Measurements from ENCODE around the gene ALOX12B. TPM values are rescaled to one million over a fixed set of nuclear protein-coding genes. Genes with fewer than 3 reads are reported as not detected.
"Not testable (repeated sequence)": the region's sequence is repeated elsewhere in the genome, so short reads cannot be mapped to it uniquely, and the experiment has no call there.

ALOX12B gene
- total RNA-seq, 1 donor, result not detected

DNA sequence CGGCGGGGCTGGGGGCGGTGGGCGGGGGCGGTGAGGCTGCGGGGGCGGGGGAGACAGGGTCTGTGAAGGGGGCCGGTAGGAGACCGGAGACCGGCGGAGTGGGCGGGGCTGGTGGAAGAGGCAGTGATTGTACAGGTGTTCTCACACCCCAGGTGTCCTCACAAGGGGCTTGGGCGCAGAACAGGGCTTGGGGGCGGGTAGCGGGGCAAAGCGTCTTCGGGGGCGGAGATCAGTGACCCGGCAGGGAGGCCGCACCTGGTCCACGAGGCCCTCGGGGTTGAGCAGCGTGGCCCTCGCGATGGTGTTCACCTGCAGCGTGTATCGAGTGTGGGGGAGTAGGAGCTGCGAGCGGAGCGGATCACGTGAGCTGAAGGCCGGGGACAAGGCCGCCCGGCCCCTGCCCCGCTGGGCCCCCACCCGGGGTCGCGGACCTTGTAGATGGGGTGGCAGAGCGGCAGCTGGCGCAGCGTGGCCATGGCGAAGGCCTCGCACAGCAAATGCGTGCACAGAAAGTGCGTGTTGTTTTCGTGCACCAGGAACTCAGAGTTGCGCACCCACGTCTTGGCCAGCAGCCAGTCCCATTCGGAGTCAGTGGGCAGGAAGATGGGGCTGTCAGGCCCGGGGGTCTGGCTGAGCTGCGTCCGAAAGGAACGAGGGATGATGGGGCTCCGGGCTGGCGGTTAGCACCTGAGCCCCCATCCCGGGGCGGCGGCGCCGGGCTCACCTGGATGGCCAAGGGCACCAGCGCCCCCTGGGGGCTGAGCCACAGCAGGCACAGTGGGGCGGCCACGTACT is 22.3 kb upstream of the ALOX12B start:
- TF ChIP-seq, protein P1, sequence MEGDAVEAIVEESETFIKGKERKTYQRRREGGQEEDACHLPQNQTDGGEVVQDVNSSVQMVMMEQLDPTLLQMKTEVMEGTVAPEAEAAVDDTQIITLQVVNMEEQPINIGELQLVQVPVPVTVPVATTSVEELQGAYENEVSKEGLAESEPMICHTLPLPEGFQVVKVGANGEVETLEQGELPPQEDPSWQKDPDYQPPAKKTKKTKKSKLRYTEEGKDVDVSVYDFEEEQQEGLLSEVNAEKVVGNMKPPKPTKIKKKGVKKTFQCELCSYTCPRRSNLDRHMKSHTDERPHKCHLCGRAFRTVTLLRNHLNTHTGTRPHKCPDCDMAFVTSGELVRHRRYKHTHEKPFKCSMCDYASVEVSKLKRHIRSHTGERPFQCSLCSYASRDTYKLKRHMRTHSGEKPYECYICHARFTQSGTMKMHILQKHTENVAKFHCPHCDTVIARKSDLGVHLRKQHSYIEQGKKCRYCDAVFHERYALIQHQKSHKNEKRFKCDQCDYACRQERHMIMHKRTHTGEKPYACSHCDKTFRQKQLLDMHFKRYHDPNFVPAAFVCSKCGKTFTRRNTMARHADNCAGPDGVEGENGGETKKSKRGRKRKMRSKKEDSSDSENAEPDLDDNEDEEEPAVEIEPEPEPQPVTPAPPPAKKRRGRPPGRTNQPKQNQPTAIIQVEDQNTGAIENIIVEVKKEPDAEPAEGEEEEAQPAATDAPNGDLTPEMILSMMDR (IDR thresholded peaks at IDR 0.05; ENCODE audit: insufficient read depth, low read length), result peak; percentile 68
- DNase-seq (ENCODE audit: low read depth), result peak; percentile 19
- H3K4me3 ChIP-seq (ENCODE audit: low read depth, low read length), result peak overlapping the region; percentile 31

DNA sequence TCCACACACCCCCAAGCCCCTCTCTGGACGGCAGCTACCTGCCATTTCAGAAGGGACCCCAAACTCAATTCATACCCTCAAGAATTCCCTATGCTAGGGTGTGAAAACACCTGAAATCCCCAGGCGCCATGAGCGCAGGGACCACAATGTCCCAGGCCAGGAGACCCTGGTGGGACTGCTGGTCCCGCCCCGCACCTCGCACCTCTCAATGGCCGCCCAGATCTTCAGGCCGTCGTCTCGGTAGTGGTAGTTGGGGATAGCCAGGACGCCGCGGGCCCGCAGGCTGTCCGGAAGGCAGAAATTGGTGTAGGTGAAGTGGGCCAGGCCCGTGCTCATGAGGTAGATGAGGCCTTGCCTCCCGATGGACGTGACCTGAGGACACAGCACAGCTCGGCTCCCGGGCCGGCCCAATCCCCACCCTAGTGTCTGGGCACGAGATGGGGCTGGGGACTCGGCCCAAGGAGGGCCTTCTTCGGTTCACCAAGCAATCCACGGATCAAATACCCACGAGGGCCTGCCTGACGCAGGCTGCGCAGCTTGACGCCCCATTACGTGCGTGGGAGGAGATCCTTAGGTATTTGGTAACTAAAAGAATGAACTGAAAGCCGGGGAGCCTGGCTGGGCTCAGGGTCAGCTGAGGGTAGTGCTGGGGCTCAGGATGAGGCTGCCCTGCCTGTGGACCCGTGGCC is 21.6 kb upstream of the ALOX12B start:
- TF ChIP-seq, protein P1 (IDR thresholded peaks at IDR 0.05; ENCODE audit: insufficient read depth, low read length), result no peak
- no peak overlapping the region for H3K4me3 ChIP-seq (ENCODE audit: low read depth, low read length)
- no peak for DNase-seq (ENCODE audit: low read depth)

DNA sequence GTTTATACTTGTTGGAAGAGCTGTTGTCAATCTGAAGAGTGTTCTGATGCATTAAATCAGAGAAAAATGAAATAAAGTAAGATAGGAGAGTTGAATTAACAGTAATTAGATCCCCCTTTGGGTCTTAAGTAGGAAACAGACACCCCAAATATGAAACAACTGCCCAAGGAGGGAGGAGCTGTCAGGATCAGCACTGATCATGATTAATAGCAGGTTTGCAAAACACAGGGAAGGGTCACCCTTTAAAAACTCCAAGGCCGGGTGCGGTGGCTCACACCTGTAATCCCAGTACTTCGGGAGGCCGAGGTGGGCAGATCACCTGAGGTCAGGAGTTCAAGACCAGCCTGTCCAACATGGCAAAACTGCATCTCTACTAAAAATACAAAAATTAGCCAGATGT is 19.5 kb upstream of the ALOX12B start:
- DNase-seq (ENCODE audit: low read depth); H3K4me3 ChIP-seq (ENCODE audit: low read depth, low read length): not testable (repeated sequence)

- no peak overlapping the region for H3K4me3 ChIP-seq (ENCODE audit: low read depth, low read length)
- TF ChIP-seq, protein P1 (IDR thresholded peaks at IDR 0.05; ENCODE audit: insufficient read depth, low read length), result no peak
- peak; percentile 43 for DNase-seq (ENCODE audit: low read depth)
Measured at GRCh38 chr17:8105957-8106398, 18.5 kb upstream of the ALOX12B start.

DNA sequence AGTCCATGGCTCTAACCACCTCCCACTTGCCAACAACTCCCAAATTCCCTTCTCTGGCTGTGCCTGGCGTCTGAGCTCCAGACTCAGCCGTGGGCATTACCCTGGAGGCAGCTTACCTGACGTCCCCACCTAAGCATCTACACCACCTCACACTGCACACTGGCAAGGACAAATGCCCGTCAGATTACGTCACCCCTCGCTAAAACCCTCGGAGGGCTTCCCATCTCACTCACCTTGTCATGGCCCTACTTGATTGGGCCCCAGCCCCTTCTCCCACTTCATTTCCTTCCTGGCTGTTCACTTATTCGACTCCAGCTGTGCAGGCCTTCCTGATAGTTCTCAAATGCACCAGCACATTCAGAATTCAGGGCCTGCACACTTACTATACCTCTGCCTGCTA is 17.4 kb upstream of the ALOX12B start:
- DNase-seq (ENCODE audit: low read depth), result no peak
- TF ChIP-seq, protein P1 (IDR thresholded peaks at IDR 0.05; ENCODE audit: insufficient read depth, low read length), result no peak
- H3K4me3 ChIP-seq (ENCODE audit: low read depth, low read length), result no peak overlapping the region

GRCh38 chr17:8103549-8103948 is 16.0 kb upstream of the ALOX12B start:
- no peak overlapping the region for H3K4me3 ChIP-seq (ENCODE audit: low read depth, low read length)
- TF ChIP-seq, protein P1 (IDR thresholded peaks at IDR 0.05; ENCODE audit: insufficient read depth, low read length), result no peak
- no peak for DNase-seq (ENCODE audit: low read depth)

GRCh38 chr17:8101721-8102120 is 14.2 kb upstream of the ALOX12B start:
- TF ChIP-seq, protein P1 (IDR thresholded peaks at IDR 0.05; ENCODE audit: insufficient read depth, low read length), result no peak
- no peak for DNase-seq (ENCODE audit: low read depth)
- no peak overlapping the region for H3K4me3 ChIP-seq (ENCODE audit: low read depth, low read length)
